Esophagus squamous epithelium (tissue), 5 donors: ENCODE measurements around the gene DCDC2C. TPM values are rescaled to one million over a fixed set of nuclear protein-coding genes. Genes with fewer than 3 reads are reported as not detected.

Source experiments
- DNase-seq: peaks from one replicate; lab custom pipeline; 2025; lab: John Stamatoyannopoulos, UW
- H3K27ac ChIP-seq, 4 donors: fragments of 200-600 bp; sonication (generic); one replicate each; pipeline ENCODE4 v1.5.1; 2016 to 2019; ENCODE audit warnings: mild to moderate bottlenecking in 1 of 4
- H3K27me3 ChIP-seq, 4 donors: fragments of 200-600 bp; sonication (generic); 1 replicate in 3 of 4; 2 replicates in 1 of 4; pipeline versions ENCODE4 v1.5.1 to v1.6.0; 2017 to 2021; ENCODE audit warnings: antibody characterized with exemption in 1 of 4
- H3K36me3 ChIP-seq, 3 donors: fragments of 200-600 bp; sonication (generic); one replicate each; pipeline ENCODE4 v1.5.1; 2016 to 2019
- H3K4me1 ChIP-seq, 3 donors: fragments of 200-600 bp; sonication (generic); one replicate each; pipeline ENCODE4 v1.5.1; 2017 to 2019
- H3K4me3 ChIP-seq, 4 donors: fragments of 200-600 bp; sonication (generic); 1 replicate in 3 of 4; 2 replicates in 1 of 4; pipeline ENCODE4 v1.5.1; 2016 to 2019; ENCODE audit warnings: mild to moderate bottlenecking in 2 of 4, moderate library complexity in 1 of 4
- H3K9me3 ChIP-seq, 3 donors: fragments of 200-600 bp; sonication (generic); one replicate each; pipeline ENCODE4 v1.5.1; 2016 to 2019
- CTCF ChIP-seq, 6 experiments: fragments of 450-650 bp in 4 of 6; fragments of 200-600 bp in 2 of 6; sonication (generic) in 2 of 6; IDR thresholded peaks; one replicate each; pipeline ENCODE4 v1.5.1; 2016 to 2019; ENCODE audit warnings: antibody characterized with exemption in 6 of 6, mild to moderate bottlenecking in 4 of 6, moderate library complexity in 4 of 6
- POLR2A ChIP-seq, 4 donors: fragments of 450-650 bp; IDR thresholded peaks; one replicate each; pipeline ENCODE4 v1.6.1; 2017; ENCODE audit warnings: antibody characterized with exemption in 4 of 4, mild to moderate bottlenecking in 4 of 4, moderate library complexity in 3 of 4
- WGBS, 2 donors: methylation state at CpG; one replicate each; pipeline ENCODE4 v1.1.5; 2018; 5-methylcytosine and 5-hydroxymethylcytosine counted together
- intact Hi-C: fragments of 100-400 bp; cut with DNase I; formaldehyde crosslinking; loops from one replicate; pipeline ENCODE4 v1.15.0; 2022
- total RNA-seq, 4 donors: library from RNA; depleted of rRNA; stranded (reverse); fragments of >200 nt; gene quantifications; one replicate each; pipeline ENCODE4 v1.1.0, GENCODE V29; 2016
- donor health status: DM: yes; HTN: yes; CAD: no.

The DCDC2C gene
- total RNA-seq, 4 donors from 2014 or later = not detected

- TF ChIP-seq POLR2A (IDR thresholded peaks at IDR 0.05) = no peak
- no peak for TF ChIP-seq CTCF (IDR thresholded peaks at IDR 0.05)
- no peaks in the 10 kb centered on the region for H3K27me3 ChIP-seq
- no peak overlapping the region for H3K4me3 ChIP-seq
- DNase-seq = no peak
- H3K4me1 ChIP-seq = no peaks in the 10 kb centered on the region
- H3K36me3 ChIP-seq = no peaks in the 10 kb centered on the region
- no peak overlapping the region for H3K27ac ChIP-seq
- intact Hi-C loops = no loop called here
- 80 to 89% methylated on average over 10 to 12 of the region's 12 CpGs for WGBS, 2 donors
- no peaks in the 10 kb centered on the region for H3K9me3 ChIP-seq
These were observed 40.7 kb downstream of the DCDC2C start for GRCh38 chr2:3743951-3744555.

- no peaks in the 10 kb centered on the region for H3K9me3 ChIP-seq
- no peaks in the 10 kb centered on the region for H3K27me3 ChIP-seq
- WGBS, 2 donors = 64 to 76% methylated on average over 11 to 12 of the region's 12 CpGs
- no peaks in the 10 kb centered on the region for H3K36me3 ChIP-seq
- TF ChIP-seq POLR2A (IDR thresholded peaks at IDR 0.05) (no peak), CTCF (IDR thresholded peaks at IDR 0.05) (no peak)
- no peak for DNase-seq
- intact Hi-C loops = no loop called here
- no peaks in the 10 kb centered on the region for H3K4me1 ChIP-seq
- no peak overlapping the region for H3K4me3 ChIP-seq
- no peak overlapping the region for H3K27ac ChIP-seq
These were observed 42.5 kb downstream of the DCDC2C start for GRCh38 chr2:3745920-3746319.

GRCh38 chr2:3747032-3747654 is 43.8 kb downstream of the DCDC2C start:
- Histone ChIP-seq H3K27me3 (no peaks in the 10 kb centered on the region), H3K36me3 (no peaks in the 10 kb centered on the region), H3K4me1 (no peaks in the 10 kb centered on the region), H3K4me3 (no peak overlapping the region), H3K9me3 (no peaks in the 10 kb centered on the region), H3K27ac (no peak overlapping the region)
- no peak for DNase-seq
- intact Hi-C loops = no loop called here
- TF ChIP-seq POLR2A (IDR thresholded peaks at IDR 0.05) (no peak), CTCF (IDR thresholded peaks at IDR 0.05) (no peak)
- WGBS, 2 donors = 80 to 81% methylated on average over 13 to 19 of the region's 20 CpGs

- H3K4me1 ChIP-seq = no peaks in the 10 kb centered on the region
- no peak for DNase-seq
- no peak overlapping the region for H3K4me3 ChIP-seq
- H3K27ac ChIP-seq = no peak overlapping the region
- intact Hi-C loops = no loop called here
- WGBS, 2 donors = 76 to 78% methylated on average over 8 to 9 of the region's 9 CpGs
- no peaks in the 10 kb centered on the region for H3K36me3 ChIP-seq
- no peaks in the 10 kb centered on the region for H3K9me3 ChIP-seq
- TF ChIP-seq POLR2A (IDR thresholded peaks at IDR 0.05) (no peak), CTCF (IDR thresholded peaks at IDR 0.05) (no peak)
- no peaks in the 10 kb centered on the region for H3K27me3 ChIP-seq
These were observed 44.5 kb downstream of the DCDC2C start for GRCh38 chr2:3747826-3748225.

GRCh38 chr2:3749201-3749600 is 45.8 kb downstream of the DCDC2C start:
- Histone ChIP-seq H3K4me1 (no peaks in the 10 kb centered on the region), H3K36me3 (no peaks in the 10 kb centered on the region), H3K27me3 (no peaks in the 10 kb centered on the region), H3K9me3 (no peaks in the 10 kb centered on the region), H3K27ac (no peak overlapping the region), H3K4me3 (no peak overlapping the region)
- intact Hi-C loops = no loop called here
- no peak for DNase-seq
- no peak for TF ChIP-seq POLR2A (IDR thresholded peaks at IDR 0.05)
- TF ChIP-seq CTCF (IDR thresholded peaks at IDR 0.05) = no peak
- 70 to 84% methylated on average over 7 of the region's 7 CpGs for WGBS, 2 donors
